ENCODE measurements around the gene ANAPC16.
"Not testable (repeated sequence)": the region's sequence is repeated elsewhere in the genome, so short reads cannot be mapped to it uniquely, and the experiment has no call there.

Gene ANAPC16

DNA sequence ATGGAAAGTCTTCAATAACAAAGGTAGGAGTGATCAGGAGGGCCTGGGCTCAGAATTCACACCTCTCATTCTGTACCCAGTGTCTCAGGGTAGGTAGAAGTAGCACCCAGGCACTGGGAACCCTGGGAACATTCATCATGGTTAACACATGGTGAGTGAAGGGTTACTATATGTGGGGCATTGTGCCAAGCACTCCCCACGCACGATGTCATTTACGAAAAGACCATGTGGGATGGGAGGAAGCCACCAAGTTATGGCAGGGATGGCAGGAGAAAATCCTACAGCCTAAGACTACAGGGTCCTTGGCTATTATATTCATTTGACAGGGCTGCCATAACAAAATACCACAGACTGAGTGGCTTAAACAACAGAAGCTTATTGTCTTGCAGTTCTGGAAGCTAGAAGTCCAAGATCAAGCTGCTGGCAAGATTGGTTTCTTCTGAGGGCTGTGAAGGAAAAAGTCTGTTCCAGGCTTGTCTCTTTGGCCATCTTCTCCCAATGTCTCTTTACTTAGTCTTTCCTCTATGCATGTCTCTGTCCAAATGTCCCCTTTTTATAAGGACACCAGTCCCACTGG lies 30.2 kb downstream of the ANAPC16 start:
- no peak for DNase-seq

- DNase-seq, result no peak
Observed at GRCh38 chr10:72248468-72249151, 32.8 kb downstream of the ANAPC16 start.

- not testable (repeated sequence) for DNase-seq
Observed at GRCh38 chr10:72249176-72249862, 33.5 kb downstream of the ANAPC16 start.

- no peak for DNase-seq
Observed at GRCh38 chr10:72250666-72251065, 34.9 kb downstream of the ANAPC16 start.

- DNase-seq, result no peak
Observed at GRCh38 chr10:72251635-72252034, 35.8 kb downstream of the ANAPC16 start.

DNA sequence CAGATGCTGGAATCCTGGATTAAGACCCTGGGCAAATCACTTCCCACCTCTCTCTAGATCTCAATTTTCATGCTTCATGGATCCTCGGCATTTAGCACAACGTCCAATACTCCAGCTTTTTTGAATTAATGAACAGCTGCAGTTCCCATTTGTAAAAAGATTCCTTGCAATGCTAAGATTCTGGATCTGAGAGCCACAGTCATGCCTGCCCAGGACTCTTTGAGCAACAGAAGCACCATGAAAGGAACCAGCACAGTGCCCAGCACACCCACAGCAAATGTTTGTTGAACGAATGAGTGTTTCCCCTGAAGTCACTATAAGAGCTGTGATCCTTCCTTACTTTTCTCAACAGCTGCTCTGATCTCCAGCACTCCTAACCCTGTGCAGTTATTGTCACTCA lies 37.2 kb downstream of the ANAPC16 start:
- DNase-seq, result no peak

DNA sequence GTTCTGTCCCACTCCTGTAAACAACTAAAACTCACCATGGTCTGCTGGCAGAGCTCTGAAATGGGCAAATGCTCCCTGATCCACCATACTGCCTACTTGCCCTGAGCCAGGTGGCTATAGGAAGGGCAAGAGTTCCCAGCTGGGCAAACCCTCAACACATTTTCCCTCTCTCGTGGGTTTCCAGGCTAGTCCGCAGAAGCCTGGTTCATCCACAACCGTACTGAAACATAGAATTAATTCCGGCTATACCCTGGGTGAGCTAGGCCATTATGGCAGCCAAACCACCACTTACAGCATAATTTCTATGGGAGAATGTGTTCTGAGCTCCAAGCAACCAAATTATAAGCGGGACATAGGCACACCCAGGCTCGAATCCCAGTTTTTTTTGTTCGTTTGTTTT lies 37.8 kb downstream of the ANAPC16 start:
- no peak for DNase-seq

DNA sequence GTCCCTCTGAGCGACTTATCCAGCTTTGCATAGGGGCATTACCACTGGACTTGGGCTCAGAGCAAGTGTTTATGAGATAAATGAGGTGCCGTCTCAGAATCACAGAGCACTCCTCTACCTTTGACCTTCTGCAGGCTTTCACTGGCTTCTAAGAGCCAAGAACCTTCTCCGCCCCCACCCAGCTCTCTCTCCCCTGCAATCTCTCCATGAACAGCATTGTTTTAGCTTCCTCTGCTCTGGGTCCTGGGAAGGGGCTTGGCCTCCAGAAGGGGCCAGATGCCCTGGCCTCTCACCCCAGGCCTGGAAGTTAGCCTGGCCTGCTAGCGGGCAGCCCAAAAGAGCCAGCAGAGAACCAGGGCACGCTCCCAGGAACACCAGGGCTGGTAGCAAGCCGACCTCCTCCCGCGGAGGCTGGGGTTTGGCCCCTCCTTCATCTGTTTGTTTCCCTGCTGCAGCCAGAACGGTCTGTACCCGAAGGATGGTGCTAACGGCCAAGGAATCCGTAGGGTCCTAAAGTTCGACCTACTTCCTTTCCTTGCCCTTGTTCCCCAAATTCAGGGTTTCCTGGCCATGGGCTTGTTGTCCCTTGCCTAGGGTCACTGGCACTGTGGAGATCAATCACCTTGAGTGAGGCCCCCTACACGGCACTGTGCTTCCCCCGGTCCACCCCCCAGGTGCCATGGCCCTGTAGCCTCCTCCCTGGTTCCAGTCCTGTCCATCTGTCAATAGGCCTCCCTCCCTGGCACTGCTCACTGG lies 39.2 kb downstream of the ANAPC16 start:
- no peak for DNase-seq

- DNase-seq, result no peak
Observed at GRCh38 chr10:72255977-72256729, 40.3 kb downstream of the ANAPC16 start.

DNA sequence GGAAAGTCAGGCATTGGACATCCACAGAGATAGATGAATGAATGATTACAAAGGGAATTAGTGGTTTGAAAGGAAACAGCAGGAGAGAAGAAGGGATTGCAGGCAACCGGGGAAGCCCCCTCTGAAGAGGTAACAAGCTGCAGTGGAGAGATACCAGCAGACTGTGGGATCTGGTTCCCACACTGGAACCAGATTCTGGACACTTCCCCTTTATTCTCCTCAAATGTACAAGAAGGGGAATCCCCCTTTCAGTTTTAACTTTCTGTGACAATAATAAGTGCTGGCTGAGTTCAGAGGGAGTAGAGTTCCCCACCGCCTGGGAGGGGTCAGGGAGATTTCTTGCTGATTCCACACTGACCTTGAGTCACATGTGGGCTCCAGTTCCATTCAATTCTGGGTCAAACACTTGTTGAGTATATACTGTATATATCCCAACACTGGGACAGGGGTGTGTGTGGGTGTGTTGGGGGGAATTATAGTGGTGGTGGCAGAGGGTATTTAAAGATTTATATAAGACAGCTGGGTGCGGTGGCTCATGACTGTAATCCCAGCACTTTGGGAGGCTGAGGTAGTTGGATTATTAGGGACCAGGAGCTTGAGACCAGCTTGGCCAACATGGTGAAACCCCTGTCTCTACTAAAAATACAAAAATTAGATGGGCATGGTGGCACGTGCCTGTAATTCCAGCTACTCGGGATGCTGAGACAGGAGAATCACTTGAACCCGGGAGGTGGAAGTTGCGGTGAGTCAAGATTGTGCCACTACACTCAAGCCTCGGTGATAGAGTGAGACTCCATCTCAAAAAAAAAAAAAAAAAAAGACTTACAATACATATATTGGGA lies 41.5 kb downstream of the ANAPC16 start:
- DNase-seq, result no peak

- no peak for DNase-seq
Observed at GRCh38 chr10:72258617-72259016, 42.8 kb downstream of the ANAPC16 start.

GRCh38 chr10:72259491-72260238 lies 43.9 kb downstream of the ANAPC16 start:
- DNase-seq, result no peak

DNA sequence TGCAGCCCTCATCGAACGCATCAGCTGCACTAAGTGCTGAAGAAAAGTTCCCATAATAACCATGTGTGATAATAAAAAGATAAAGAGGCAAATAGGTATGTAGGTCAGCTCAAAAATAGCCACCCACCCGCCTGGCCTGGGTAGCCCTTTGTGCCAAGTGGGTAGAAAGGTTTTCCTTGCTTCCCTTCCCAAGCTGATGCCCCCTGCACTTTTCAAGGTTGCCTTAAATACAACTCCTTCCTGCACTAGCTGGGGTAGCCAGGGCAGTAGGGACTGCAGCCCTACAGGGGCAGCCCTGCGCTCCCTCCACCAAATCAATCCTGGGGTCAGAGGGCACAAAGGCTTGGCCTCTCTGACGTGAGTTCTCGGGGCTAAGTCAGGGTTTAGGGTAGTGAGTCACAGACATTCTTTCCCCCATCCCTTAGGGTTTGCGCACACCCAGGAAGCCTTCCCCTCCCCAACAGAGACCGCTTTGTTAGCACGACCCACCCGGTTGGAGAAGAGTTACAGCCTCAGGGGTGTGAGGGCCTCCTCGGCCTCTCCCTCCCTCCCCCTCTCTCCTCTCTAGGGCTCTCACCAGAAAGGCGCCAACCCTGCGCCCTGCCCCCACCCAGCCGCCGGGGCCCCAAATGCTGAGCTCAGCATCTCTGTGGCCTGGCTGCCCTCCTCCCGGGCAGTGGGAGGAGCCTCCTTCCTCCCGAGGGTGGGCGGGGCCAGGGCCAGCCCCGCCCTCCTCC lies 44.6 kb downstream of the ANAPC16 start:
- no peak for DNase-seq

DNA sequence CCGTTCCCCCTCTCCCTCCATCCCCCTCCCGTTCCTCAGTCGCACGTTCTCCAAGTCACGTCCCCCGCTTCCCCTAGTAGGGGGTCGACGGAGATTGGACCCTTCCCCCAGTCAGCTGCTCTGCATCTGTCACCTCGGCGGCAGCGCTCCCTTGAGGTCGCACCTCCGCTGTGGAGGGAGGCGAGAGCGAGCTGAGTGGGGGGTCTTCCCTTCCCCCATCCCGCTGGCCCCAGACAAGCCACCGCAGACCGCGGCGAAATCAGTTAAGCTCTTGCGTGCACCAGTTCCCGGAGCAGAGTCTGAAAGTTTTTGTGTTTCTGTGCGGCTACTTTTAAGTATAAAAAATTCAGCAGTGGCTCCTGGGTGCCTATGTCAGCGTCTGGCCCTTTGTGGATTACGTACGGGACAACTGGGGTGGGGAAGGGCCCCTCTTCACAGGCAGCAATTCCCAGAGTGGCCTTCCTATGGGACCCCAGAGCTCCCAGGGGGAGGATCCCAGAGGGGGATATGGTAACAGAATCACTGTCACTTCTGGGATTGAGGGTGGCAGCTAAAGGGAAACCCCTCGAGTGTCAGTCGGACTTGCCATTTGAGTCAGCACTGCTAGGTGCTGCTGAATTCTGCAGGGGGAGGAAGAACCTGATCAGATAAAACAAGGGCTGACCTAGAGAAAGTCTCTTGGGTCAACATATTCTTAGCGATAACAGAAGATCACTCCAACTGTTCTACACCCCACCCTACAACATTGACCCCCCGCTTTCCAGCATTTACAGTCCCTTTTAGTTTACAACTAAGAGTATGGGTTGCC lies 45.4 kb downstream of the ANAPC16 start:
- peak; percentile 28 to 65 for DNase-seq

- DNase-seq, result no peak
Observed at GRCh38 chr10:72261784-72262404, 46.1 kb downstream of the ANAPC16 start.

DNA sequence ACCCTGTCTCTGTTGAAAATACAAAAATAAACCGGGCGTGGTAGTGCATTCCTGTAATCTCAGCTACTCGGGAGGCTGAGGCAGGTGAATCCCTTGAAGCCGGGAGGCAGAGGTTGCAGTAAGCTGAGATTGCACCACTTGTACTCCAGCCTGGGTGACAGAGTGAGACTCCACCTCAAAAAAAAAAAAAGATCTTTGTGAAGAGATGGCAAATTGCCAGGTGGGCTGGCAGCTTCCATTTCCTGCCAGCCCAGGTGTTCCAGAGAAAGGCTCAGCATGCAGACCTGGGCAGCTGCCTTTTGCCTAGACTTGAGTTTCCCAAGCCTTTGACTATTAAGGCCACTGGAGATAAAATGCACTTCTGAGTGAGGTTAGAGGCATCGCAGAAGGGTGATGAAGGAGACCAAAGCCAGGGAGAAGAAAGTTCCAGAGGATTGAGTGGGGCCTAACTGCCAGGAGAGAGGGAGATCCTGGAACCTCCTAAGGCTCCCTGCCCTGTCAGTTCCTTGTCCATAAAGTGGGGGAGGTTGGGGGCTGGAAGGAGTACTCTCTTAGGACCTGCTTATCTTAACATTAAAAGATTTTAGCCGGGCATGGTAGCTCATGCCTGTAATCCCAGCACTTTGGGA lies 47.9 kb downstream of the ANAPC16 start:
- peak in 1 of 2 experiments; percentile 28 for DNase-seq

GRCh38 chr10:72264536-72264935 lies 48.7 kb downstream of the ANAPC16 start:
- DNase-seq, result no peak

DNA sequence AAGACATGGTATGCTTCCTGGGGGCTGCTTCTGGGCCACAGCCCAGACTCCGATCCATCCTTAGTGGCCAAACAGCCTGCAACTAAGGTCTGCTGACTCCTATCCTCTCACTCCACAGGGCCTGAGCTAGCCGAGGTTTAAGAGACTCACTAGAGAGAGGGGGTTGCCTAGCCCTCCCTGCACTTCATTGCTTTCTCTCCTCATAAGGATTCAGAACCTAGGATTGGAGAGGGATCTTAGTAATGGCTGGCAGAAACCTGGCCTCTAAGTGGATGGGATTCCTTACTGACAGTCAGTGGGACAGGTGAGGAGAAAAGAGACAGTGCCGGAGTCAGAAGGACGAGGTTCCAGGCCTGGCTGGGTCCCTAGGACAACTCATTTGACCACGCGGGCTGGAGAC lies 49.7 kb downstream of the ANAPC16 start:
- DNase-seq, result no peak

Data from NCI-H1930 (cell line).